Measurements from ENCODE around the gene CXCR6. TPM values are rescaled to one million over a fixed set of nuclear protein-coding genes. Genes with fewer than 3 reads are reported as not detected.

CXCR6 gene
- polyA plus RNA-seq, 1 donor from 2014 or later = not detected

DNA sequence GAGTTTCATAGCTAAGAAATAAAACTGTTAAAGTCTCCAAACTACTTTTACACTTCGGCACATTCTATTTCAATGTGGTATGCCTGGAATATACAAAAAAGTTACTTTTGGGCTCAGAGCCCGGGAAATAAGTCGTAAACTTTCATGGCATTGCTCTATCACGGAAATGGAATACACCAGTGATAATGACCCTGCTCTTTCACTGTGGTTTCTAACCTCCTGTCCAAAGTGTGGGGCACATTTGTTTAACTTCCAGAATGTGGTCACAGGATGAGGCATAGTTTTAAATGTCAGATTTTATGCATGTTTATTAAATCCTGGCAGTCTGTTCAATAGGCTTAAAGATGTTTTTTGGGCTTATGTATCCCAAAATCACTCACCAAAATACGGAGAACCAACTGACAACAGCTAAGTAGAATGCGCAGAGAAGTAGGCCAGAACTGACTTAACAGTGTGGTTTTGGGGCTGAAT lies 5.1 kb downstream of the CXCR6 start:
- Histone ChIP-seq H3K27ac (ENCODE audit: low read length) (no peak overlapping the region), H3K9me3 (ENCODE audit: low read length) (no peaks in the 10 kb centered on the region), H3F3A (ENCODE audit: insufficient read depth, low read length, poor library complexity, severe bottlenecking) (no peaks in the 10 kb centered on the region), H3K4me3 (ENCODE audit: low read length) (no peak overlapping the region), H3K4me2 (ENCODE audit: low read length) (no peak overlapping the region), H2AFZ (ENCODE audit: low read depth, low read length) (no peak overlapping the region), H4K20me1 (ENCODE audit: insufficient read depth) (no peaks in the 10 kb centered on the region), H3K9me2 (ENCODE audit: insufficient read depth, low read length) (no peaks in the 10 kb centered on the region), H3K36me3 (ENCODE audit: insufficient read depth, low read length) (no peaks in the 10 kb centered on the region), H3K79me2 (replicated peaks; ENCODE audit: insufficient read depth, low read length) (no peaks in the 10 kb centered on the region), H3K9ac (ENCODE audit: low read length) (no peak overlapping the region), H3K27me3 (ENCODE audit: insufficient read depth, low read depth, low read length) (no peaks in the 10 kb centered on the region)
- TF ChIP-seq EP300 (conservative IDR thresholded peaks at IDR 0.05; ENCODE audit: poor library complexity, severe bottlenecking) (no peak), MXI1 (conservative IDR thresholded peaks at IDR 0.05; ENCODE audit: poor library complexity, severe bottlenecking) (no peak)

- H3K9me3 ChIP-seq (ENCODE audit: low read length) = no peaks in the 10 kb centered on the region
- no peaks in the 10 kb centered on the region for H3K79me2 ChIP-seq (replicated peaks; ENCODE audit: insufficient read depth, low read length)
- no peak overlapping the region for H3K4me2 ChIP-seq (ENCODE audit: low read length)
- H3F3A ChIP-seq (ENCODE audit: insufficient read depth, low read length, poor library complexity, severe bottlenecking) = no peaks in the 10 kb centered on the region
- no peak overlapping the region for H3K27ac ChIP-seq (ENCODE audit: low read length)
- H3K36me3 ChIP-seq (ENCODE audit: insufficient read depth, low read length) = no peaks in the 10 kb centered on the region
- no peaks in the 10 kb centered on the region for H3K27me3 ChIP-seq (ENCODE audit: insufficient read depth, low read depth, low read length)
- TF ChIP-seq, protein P1, sequence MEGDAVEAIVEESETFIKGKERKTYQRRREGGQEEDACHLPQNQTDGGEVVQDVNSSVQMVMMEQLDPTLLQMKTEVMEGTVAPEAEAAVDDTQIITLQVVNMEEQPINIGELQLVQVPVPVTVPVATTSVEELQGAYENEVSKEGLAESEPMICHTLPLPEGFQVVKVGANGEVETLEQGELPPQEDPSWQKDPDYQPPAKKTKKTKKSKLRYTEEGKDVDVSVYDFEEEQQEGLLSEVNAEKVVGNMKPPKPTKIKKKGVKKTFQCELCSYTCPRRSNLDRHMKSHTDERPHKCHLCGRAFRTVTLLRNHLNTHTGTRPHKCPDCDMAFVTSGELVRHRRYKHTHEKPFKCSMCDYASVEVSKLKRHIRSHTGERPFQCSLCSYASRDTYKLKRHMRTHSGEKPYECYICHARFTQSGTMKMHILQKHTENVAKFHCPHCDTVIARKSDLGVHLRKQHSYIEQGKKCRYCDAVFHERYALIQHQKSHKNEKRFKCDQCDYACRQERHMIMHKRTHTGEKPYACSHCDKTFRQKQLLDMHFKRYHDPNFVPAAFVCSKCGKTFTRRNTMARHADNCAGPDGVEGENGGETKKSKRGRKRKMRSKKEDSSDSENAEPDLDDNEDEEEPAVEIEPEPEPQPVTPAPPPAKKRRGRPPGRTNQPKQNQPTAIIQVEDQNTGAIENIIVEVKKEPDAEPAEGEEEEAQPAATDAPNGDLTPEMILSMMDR (IDR thresholded peaks at IDR 0.05; ENCODE audit: poor library complexity, severe bottlenecking) = no peak
- TF ChIP-seq MXI1 (conservative IDR thresholded peaks at IDR 0.05; ENCODE audit: poor library complexity, severe bottlenecking) (no peak), TAF1 (IDR thresholded peaks at IDR 0.05; ENCODE audit: low read depth) (no peak), RAD21 (conservative IDR thresholded peaks at IDR 0.05) (no peak), EZH2 (IDR thresholded peaks at IDR 0.05; ENCODE audit: borderline replicate concordance, insufficient read depth, low read length, poor library complexity, severe bottlenecking) (no peak), POLR2AphosphoS5 (IDR thresholded peaks at IDR 0.05) (no peak), EP300 (conservative IDR thresholded peaks at IDR 0.05; ENCODE audit: poor library complexity, severe bottlenecking) (no peak), SMC3 (conservative IDR thresholded peaks at IDR 0.05; ENCODE audit: poor library complexity) (no peak)
- no peaks in the 10 kb centered on the region for H3K9me2 ChIP-seq (ENCODE audit: insufficient read depth, low read length)
- H3K9ac ChIP-seq (ENCODE audit: low read length) = no peak overlapping the region
- H2AFZ ChIP-seq (ENCODE audit: low read depth, low read length) = no peak overlapping the region
- H3K4me3 ChIP-seq (ENCODE audit: low read length) = no peak overlapping the region
- no peaks in the 10 kb centered on the region for H4K20me1 ChIP-seq (ENCODE audit: insufficient read depth)
Observed at GRCh38 chr3:45948881-45949280, 5.6 kb downstream of the CXCR6 start.

GRCh38 chr3:45949432-45949831 lies 6.2 kb downstream of the CXCR6 start:
- Histone ChIP-seq H3K27ac (ENCODE audit: low read length) (no peak overlapping the region), H3K9ac (ENCODE audit: low read length) (no peak overlapping the region), H2AFZ (ENCODE audit: low read depth, low read length) (no peak overlapping the region), H3K4me2 (ENCODE audit: low read length) (no peak overlapping the region), H3K9me2 (ENCODE audit: insufficient read depth, low read length) (no peaks in the 10 kb centered on the region), H3K36me3 (ENCODE audit: insufficient read depth, low read length) (no peaks in the 10 kb centered on the region), H4K20me1 (ENCODE audit: insufficient read depth) (no peaks in the 10 kb centered on the region), H3K4me3 (ENCODE audit: low read length) (no peak overlapping the region), H3K9me3 (ENCODE audit: low read length) (no peaks in the 10 kb centered on the region), H3F3A (ENCODE audit: insufficient read depth, low read length, poor library complexity, severe bottlenecking) (no peaks in the 10 kb centered on the region), H3K27me3 (ENCODE audit: insufficient read depth, low read depth, low read length) (no peaks in the 10 kb centered on the region), H3K79me2 (replicated peaks; ENCODE audit: insufficient read depth, low read length) (no peaks in the 10 kb centered on the region)
- TF ChIP-seq SMC3 (conservative IDR thresholded peaks at IDR 0.05; ENCODE audit: poor library complexity) = no peak
- TF ChIP-seq REST (IDR thresholded peaks at IDR 0.05; ENCODE audit: borderline replicate concordance) = no peak
- TF ChIP-seq POLR2AphosphoS5 (IDR thresholded peaks at IDR 0.05) = no peak
- no peak for TF ChIP-seq MXI1 (conservative IDR thresholded peaks at IDR 0.05; ENCODE audit: poor library complexity, severe bottlenecking)
- TF ChIP-seq, protein P1 (IDR thresholded peaks at IDR 0.05; ENCODE audit: poor library complexity, severe bottlenecking) = no peak
- no peak for TF ChIP-seq RAD21 (conservative IDR thresholded peaks at IDR 0.05)

Data from neural cell (in vitro differentiated cells).